GM12892 (cell line): Measurements from ENCODE around the gene PLEKHA4.
"Not testable (repeated sequence)": the region's sequence is repeated elsewhere in the genome, so short reads cannot be mapped to it uniquely, and the experiment has no call there.

Experiments used
- POLR2A ChIP-seq: IDR thresholded peaks from 2 replicates; pipeline ENCODE4 v1.6.1; 2011; ENCODE audit warnings: low read depth, low read length, control low read depth
- POLR2AphosphoS5 ChIP-seq: IDR thresholded peaks from 2 replicates; pipeline ENCODE4 v1.6.1; 2011; ENCODE audit warnings: low read depth, low read length, control low read depth

- TF ChIP-seq POLR2A, POLR2AphosphoS5: not testable (repeated sequence)
Observed at GRCh38 chr19:48879696-48880095, 11.3 kb upstream of the PLEKHA4 start.
